ENCODE results near the gene PBXIP1. TPM values are rescaled to one million over a fixed set of nuclear protein-coding genes. Genes with fewer than 3 reads are reported as not detected.

The PBXIP1 gene
- polyA plus RNA-seq, 1 experiment = 83.1 TPM

DNA sequence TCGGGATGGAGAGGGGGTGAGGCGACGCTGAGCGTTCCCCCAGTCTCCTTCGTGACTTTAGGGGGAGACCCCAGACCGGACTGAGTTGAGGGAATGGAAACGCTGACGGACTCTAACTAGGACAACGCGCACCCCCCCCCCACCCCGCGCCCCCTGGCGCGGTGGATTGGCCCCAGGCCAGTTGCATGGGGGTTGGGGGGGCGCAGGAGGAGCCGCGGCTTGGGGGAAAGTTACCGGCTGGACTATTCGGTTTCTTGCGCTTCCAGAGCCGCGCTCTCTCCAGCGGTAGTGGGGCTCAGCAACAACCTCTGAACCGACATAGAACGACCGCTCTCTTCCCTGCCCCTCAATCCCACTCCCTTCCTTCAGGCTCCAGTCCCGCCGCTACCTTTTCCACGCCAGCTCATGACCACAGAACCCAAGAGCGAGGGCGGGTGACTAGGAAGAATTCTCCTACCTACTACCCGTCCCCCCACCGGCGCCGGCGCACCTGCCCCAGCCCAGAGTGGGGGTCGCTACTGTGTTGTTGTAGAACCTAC lies 47.4 kb upstream of the PBXIP1 start:
- ChIA-PET POLR2A (no interaction called here), CTCF (interaction anchor here (1.2 to 8.3 kb wide), 3 partner anchors 14 to 46 kb away, joined by 3 to 74 read pairs (median 4); no protein-coding TSS in a partner anchor)
- Histone ChIP-seq H3K4me3 (ENCODE audit: low read depth, low read length) (peak overlapping the region; percentile 94), H3K27me3 (ENCODE audit: control insufficient read depth, insufficient read depth, low read length) (no peaks in the 10 kb centered on the region), H3K36me3 (ENCODE audit: control insufficient read depth, insufficient read depth, low read length) (peaks cover 2% of the 10 kb centered on the region)
- DNase-seq (ENCODE audit: low read depth) = no peak
- TF ChIP-seq, protein P1, sequence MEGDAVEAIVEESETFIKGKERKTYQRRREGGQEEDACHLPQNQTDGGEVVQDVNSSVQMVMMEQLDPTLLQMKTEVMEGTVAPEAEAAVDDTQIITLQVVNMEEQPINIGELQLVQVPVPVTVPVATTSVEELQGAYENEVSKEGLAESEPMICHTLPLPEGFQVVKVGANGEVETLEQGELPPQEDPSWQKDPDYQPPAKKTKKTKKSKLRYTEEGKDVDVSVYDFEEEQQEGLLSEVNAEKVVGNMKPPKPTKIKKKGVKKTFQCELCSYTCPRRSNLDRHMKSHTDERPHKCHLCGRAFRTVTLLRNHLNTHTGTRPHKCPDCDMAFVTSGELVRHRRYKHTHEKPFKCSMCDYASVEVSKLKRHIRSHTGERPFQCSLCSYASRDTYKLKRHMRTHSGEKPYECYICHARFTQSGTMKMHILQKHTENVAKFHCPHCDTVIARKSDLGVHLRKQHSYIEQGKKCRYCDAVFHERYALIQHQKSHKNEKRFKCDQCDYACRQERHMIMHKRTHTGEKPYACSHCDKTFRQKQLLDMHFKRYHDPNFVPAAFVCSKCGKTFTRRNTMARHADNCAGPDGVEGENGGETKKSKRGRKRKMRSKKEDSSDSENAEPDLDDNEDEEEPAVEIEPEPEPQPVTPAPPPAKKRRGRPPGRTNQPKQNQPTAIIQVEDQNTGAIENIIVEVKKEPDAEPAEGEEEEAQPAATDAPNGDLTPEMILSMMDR (IDR thresholded peaks at IDR 0.05; ENCODE audit: insufficient read depth, low read depth, low read length) = no peak

DNA sequence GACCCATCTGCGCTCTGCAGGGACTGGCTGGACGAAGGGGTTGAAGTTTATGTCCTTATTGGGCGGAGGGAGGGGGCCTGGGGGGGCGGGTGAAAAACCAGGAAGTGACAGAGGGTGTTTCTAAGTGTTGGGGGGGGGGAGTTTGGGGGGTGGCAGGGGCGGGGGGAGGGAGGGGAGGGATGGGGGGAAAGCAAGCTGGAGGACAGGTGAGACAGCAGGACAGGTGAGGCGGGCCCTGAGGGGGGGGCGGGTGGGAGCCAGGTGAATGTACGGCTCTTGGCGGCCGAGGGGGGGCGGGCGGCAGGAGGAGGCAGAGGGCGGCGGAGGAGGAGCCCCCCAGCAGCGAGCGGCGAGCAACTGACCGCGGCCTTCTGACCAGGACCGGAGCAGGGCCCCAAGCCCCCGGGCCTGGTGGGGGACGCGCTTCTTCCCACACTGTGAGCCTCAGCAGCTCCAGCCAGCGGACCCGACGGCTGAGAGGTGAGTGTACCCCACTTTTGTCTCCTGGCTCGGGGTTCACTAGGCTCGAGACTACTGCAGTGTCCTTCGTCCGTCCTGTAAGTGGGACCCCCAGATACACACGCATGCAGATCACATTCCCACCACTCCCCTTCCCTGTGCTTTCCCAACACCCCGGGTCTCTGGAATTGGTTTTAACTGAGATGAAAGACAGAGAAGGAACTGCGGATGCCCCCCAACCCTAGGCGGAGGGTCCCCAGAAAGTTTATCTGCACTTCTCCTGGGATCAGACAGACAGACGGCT lies 46.7 kb upstream of the PBXIP1 start, which contains the start of gene ZBTB7B:
Gene ZBTB7B, plus strand, starts transcription at position 339 of the 763 bp plus-strand sequence. CDS start 11,859 bp downstream, outside the sequence.
- TF ChIP-seq, protein P1 (IDR thresholded peaks at IDR 0.05; ENCODE audit: insufficient read depth, low read depth, low read length) = no peak
- POLR2A ChIA-PET = no interaction called here
- Histone ChIP-seq H3K4me3 (ENCODE audit: low read depth, low read length) (peak within 1 kb of the TSS; percentile 94), H3K36me3 (ENCODE audit: control insufficient read depth, insufficient read depth, low read length) (peaks cover 2% of the 10 kb centered on the region; the same call in 1 of the 2 replicates), H3K27me3 (ENCODE audit: control insufficient read depth, insufficient read depth, low read length) (no peaks in the 10 kb centered on the region)
- DNase-seq (ENCODE audit: low read depth) = no peak
- CTCF ChIA-PET = interaction anchor here (1.2 to 8.3 kb wide), 2 partner anchors 15 to 30 kb away, joined by 3 to 74 read pairs; no protein-coding TSS in a partner anchor

DNA sequence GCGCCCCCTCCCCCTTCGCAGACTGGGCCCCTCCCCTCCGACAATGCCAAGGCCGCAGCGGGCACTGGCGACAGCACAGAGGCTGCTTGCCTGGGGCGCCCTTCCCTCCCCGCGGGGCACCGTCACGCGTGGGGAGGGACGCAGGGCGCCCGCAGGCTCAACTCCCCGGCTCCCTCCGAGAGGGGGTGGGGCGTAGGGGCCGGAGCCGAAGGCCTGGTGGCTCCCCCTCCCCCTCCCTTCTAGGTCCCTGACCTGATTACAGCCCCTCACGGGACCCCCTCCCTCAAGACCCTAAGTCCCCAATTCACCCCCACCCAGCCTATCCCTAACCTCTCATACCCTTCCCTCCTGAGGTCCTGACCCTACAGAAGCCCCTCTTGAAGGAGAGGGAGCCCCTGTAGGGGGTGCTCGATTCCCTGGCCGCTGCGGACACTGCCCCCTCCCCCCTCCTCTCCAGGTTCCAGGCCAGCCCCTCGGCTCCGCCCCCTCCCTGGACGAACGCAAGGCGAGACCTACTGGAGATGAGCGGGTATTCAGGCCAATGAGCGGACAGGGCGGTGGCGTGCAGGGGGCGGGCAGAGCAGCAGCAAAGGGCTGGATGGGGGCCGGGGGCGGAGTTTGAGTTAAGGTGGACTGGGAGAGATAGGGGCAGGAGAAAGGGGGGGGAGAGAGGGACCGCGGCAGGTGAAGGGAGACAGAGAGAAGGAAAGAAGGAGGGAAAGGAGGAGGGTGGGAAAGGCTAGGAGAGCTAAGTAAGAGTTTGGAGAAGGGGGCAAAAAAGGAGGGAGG lies 46.0 kb upstream of the PBXIP1 start:
- peak; percentile 91 for DNase-seq (ENCODE audit: low read depth)
- no peaks in the 10 kb centered on the region; the same call in 1 of the 2 replicates for H3K36me3 ChIP-seq (ENCODE audit: control insufficient read depth, insufficient read depth, low read length)
- CTCF ChIA-PET = interaction anchor here (0.5 to 8.3 kb wide), 6 partner anchors 14 to 966 kb away, joined by 3 to 74 read pairs (median 4); partner anchors contain the start of gene PBXIP1
- POLR2A ChIA-PET = no interaction called here
- H3K4me3 ChIP-seq (ENCODE audit: low read depth, low read length) = peak overlapping the region; percentile 64
- no peaks in the 10 kb centered on the region for H3K27me3 ChIP-seq (ENCODE audit: control insufficient read depth, insufficient read depth, low read length)
- TF ChIP-seq, protein P1 (IDR thresholded peaks at IDR 0.05; ENCODE audit: insufficient read depth, low read depth, low read length) = peak; percentile 80

DNA sequence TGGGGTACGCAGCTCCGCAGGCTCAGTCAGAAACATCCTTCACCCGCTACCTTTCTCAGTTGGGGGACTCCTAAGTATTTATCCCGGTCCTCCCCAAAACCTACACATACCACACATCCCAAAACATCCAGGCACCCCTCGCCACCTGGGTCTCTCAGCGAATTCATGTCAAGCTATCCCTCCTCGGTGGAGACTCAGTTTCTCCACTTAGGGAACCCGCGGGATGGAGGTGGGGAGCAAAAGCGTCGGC lies 45.5 kb upstream of the PBXIP1 start:
- POLR2A ChIA-PET = no interaction called here
- Histone ChIP-seq H3K36me3 (ENCODE audit: control insufficient read depth, insufficient read depth, low read length) (no peaks in the 10 kb centered on the region; the same call in 1 of the 2 replicates), H3K4me3 (ENCODE audit: low read depth, low read length) (peak overlapping the region; percentile 64), H3K27me3 (ENCODE audit: control insufficient read depth, insufficient read depth, low read length) (no peaks in the 10 kb centered on the region)
- CTCF ChIA-PET = interaction anchor here (0.5 to 8.3 kb wide), 6 partner anchors 14 to 967 kb away, joined by 3 to 74 read pairs (median 4); partner anchors contain the start of gene PBXIP1
- DNase-seq (ENCODE audit: low read depth) = no peak
- TF ChIP-seq, protein P1 (IDR thresholded peaks at IDR 0.05; ENCODE audit: insufficient read depth, low read depth, low read length) = no peak

Measured in BJ (cell line).